Transverse colon (tissue), 4 donors: ENCODE measurements around the gene OLAH. TPM values are rescaled to one million over a fixed set of nuclear protein-coding genes. Genes with fewer than 3 reads are reported as not detected.
"Not testable (repeated sequence)": the region's sequence is repeated elsewhere in the genome, so short reads cannot be mapped to it uniquely, and the experiment has no call there.

Experiments
- DNase-seq: peaks from one replicate; pipeline ENCODE4 v3.0.0-alpha.2; 2019
- H3K27ac ChIP-seq, 4 donors: fragments of 200-600 bp; sonication (generic); 2 replicates each; pipeline ENCODE4 v1.5.1; 2016 to 2018; ENCODE audit warnings: inconsistent platforms in 4 of 4
- H3K27me3 ChIP-seq: fragments of 200-600 bp; sonication (generic); 2 replicates; pipeline ENCODE4 v1.5.1; 2017; ENCODE audit warnings: inconsistent platforms
- H3K36me3 ChIP-seq, 4 donors: fragments of 200-600 bp; sonication (generic); 2 replicates each; pipeline ENCODE4 v1.5.1; 2017 to 2019; ENCODE audit warnings: inconsistent platforms in 4 of 4
- H3K4me1 ChIP-seq, 4 donors: fragments of 200-600 bp; sonication (generic); 2 replicates each; pipeline ENCODE4 v1.5.1; 2017 to 2020; ENCODE audit warnings: inconsistent platforms in 4 of 4
- H3K4me3 ChIP-seq, 4 donors: fragments of 200-600 bp; sonication (generic); 1 replicate in 1 of 4; 2 replicates in 3 of 4; pipeline versions ENCODE4 v1.5.1 to v1.6.1; 2017 to 2019; ENCODE audit warnings: inconsistent platforms in 4 of 4
- H3K9me3 ChIP-seq, 2 donors: fragments of 200-600 bp; sonication (generic); 2 replicates each; pipeline ENCODE4 v1.5.1; 2017 to 2019; ENCODE audit warnings: inconsistent platforms in 2 of 2
- EP300 ChIP-seq: sonication (generic); formaldehyde crosslinking; IDR thresholded peaks from one replicate; pipeline ENCODE4 v1.6.1; 2017; ENCODE audit warnings: antibody characterized with exemption, low read depth
- POLR2A ChIP-seq: fragments of 450-650 bp; IDR thresholded peaks from one replicate; pipeline ENCODE4 v1.6.1; 2016; ENCODE audit warnings: antibody characterized with exemption, mild to moderate bottlenecking, moderate library complexity
- POLR2AphosphoS5 ChIP-seq, 3 donors: sonication (generic); formaldehyde crosslinking; IDR thresholded peaks; one replicate each; pipeline ENCODE4 v1.6.1; 2016; ENCODE audit warnings: antibody characterized with exemption in 3 of 3
- WGBS, 2 donors: methylation state at CpG; one replicate each; pipeline ENCODE4 v1.1.5; 2018; ENCODE audit warnings: low coverage in 1 of 2; 5-methylcytosine and 5-hydroxymethylcytosine counted together
- in situ Hi-C, 4 donors: fragments of 200-750 bp; cut with MboI; loops; one replicate each; pipeline versions ENCODE4 v1.15.0 to v1.15.1; 2017; ENCODE audit warnings: low sequenced_read_pairs in 3 of 4, low pct_ligation_motif_present in 1 of 4, low pct_unique_long_range_greater_than_20kb in 1 of 4
- intact Hi-C: fragments of 100-400 bp; cut with DNase I; formaldehyde crosslinking; loops from one replicate; pipeline ENCODE4 v1.15.1; 2023; ENCODE audit warnings: low total_unique reads
- total RNA-seq, 4 donors: library from RNA; depleted of rRNA; stranded (reverse); fragments of >200 nt; gene quantifications; one replicate each; pipeline ENCODE4 v1.1.0, GENCODE V29; 2016
- TF ChIP-seq, protein P1 (sequence below), 5 experiments: fragments of 200-600 bp in 3 of 5; fragments of 450-650 bp in 2 of 5; sonication (generic) in 3 of 5; IDR thresholded peaks; 1 replicate in 2 of 5; 2 replicates in 3 of 5; pipeline ENCODE4 v1.5.1; 2016 to 2017; ENCODE audit warnings: antibody characterized with exemption in 5 of 5, inconsistent platforms in 3 of 5, mild to moderate bottlenecking in 2 of 5, moderate library complexity in 1 of 5

The OLAH gene
- total RNA-seq, 4 donors from 2014 or later = not detected

DNA sequence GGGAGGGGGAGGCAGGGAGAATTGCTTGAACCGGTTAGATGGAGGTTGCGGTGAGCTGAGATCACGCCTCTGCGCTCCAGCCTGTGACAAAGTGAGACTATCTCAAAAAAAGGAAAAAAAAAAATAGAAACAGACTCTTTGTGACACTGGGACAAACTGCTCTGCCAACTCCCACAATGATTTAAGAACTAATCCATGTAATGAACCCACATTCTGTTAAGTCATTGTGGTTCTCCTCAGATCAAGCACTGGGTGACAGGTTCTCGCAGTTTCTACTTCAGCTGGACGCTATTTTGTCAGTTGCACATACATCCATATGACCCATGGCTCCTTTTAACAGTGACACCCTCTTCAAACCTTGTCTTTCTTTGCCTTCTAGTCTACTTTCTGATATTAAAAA is 18.7 kb upstream of the OLAH start:
- H3K27ac ChIP-seq, in situ Hi-C loops, H3K4me1 ChIP-seq, intact Hi-C loops, DNase-seq, H3K4me3 ChIP-seq, H3K36me3 ChIP-seq, H3K9me3 ChIP-seq, H3K27me3 ChIP-seq: not testable (repeated sequence)
- 93 to 100% methylated on average over 1 to 6 of the region's 6 CpGs for WGBS, 2 donors

- no peaks in the 10 kb centered on the region for H3K36me3 ChIP-seq
- TF ChIP-seq POLR2A = no peak
- TF ChIP-seq, protein P1, sequence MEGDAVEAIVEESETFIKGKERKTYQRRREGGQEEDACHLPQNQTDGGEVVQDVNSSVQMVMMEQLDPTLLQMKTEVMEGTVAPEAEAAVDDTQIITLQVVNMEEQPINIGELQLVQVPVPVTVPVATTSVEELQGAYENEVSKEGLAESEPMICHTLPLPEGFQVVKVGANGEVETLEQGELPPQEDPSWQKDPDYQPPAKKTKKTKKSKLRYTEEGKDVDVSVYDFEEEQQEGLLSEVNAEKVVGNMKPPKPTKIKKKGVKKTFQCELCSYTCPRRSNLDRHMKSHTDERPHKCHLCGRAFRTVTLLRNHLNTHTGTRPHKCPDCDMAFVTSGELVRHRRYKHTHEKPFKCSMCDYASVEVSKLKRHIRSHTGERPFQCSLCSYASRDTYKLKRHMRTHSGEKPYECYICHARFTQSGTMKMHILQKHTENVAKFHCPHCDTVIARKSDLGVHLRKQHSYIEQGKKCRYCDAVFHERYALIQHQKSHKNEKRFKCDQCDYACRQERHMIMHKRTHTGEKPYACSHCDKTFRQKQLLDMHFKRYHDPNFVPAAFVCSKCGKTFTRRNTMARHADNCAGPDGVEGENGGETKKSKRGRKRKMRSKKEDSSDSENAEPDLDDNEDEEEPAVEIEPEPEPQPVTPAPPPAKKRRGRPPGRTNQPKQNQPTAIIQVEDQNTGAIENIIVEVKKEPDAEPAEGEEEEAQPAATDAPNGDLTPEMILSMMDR (IDR thresholded peaks at IDR 0.05) = no peak
- TF ChIP-seq POLR2AphosphoS5 (IDR thresholded peaks at IDR 0.05) = no peak
- TF ChIP-seq EP300 = no peak
- no peaks in the 10 kb centered on the region for H3K9me3 ChIP-seq
- intact Hi-C loops (no loop called here), in situ Hi-C loops (no loop called here)
- DNase-seq = no peak
- H3K4me3 ChIP-seq = no peak overlapping the region
- H3K27me3 ChIP-seq = no peaks in the 10 kb centered on the region
- H3K27ac ChIP-seq = no peak overlapping the region
- 57 to 58% methylated on average over 3 of the region's 3 CpGs for WGBS, 2 donors
- H3K4me1 ChIP-seq = no peaks in the 10 kb centered on the region
Observed at GRCh38 chr10:15027741-15028140, 16.0 kb upstream of the OLAH start.

DNA sequence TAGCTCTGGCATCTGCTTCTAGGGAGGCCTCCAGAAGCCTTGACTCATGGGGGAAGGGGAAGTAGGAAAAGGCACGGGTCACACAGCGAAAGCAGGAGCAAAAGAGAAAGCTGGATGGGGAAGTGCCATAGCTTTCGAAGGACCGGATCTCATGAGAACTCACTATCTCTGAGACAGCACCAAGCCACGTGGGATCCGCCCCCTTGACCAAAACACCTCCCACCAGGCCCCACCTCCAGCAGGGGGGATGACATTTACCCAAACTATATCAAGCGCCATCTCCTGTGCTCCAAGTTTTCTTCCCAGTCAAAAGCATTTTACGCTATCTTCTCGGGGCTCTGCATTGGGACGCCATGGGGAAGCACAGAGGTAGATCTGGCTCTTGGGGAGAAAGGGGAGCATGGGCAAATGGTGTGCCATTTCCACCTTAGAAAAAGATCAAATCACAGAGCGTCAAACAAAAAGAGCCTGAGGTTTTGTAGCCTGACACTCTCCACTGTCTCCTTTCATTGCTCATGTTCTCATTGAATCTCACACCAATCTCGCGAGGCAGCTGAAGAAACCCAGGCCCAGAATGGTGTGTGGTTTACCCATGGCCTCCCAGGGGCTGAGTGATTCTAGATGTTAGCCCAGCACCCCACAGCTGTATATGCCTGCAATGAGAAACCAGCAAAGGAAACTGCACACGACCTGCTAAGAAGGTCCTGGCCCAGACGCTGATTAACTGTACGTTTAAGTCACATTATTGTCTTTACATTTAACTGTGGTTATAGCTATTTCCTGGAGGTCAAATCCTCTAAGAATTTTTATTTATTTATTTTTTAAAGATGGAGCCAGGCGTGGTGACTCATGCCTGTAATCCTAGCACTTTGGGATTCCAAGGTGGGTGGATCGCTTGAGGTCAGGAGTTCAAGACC is 8.1 kb upstream of the OLAH start:
- Histone ChIP-seq H3K27me3 (no peaks in the 10 kb centered on the region), H3K4me1 (no peaks in the 10 kb centered on the region), H3K4me3 (no peak overlapping the region), H3K36me3 (no peaks in the 10 kb centered on the region), H3K9me3 (no peaks in the 10 kb centered on the region), H3K27ac (no peak overlapping the region)
- TF ChIP-seq EP300 (no peak), POLR2AphosphoS5 (IDR thresholded peaks at IDR 0.05) (no peak), POLR2A (no peak)
- TF ChIP-seq, protein P1 (IDR thresholded peaks at IDR 0.05) = no peak
- intact Hi-C loops = no loop called here
- in situ Hi-C loops = no loop called here
- 75 to 86% methylated on average over 9 to 18 of the region's 18 CpGs for WGBS, 2 donors
- DNase-seq = peak; percentile 16

DNA sequence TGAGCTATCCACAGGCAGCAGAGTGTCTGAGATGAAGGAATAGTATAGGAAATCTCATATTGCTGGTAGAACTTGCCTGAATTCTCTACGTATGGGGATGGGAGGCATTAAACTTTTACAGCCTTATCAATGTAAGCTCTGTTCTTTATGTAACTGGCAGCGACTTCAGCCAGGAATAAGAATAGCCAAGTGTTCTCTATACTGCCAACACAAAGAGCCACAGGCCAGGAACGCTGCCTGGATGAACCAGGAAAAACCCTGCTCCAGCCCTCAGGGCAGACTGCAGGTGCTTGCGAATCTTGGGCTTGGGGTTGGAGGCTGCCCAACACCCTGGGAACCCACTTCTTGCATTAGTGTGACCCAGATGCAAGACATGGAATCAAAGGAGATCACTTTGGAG is 6.1 kb upstream of the OLAH start:
- no peak for DNase-seq
- Histone ChIP-seq H3K27ac (no peak overlapping the region), H3K4me1 (no peaks in the 10 kb centered on the region), H3K4me3 (no peak overlapping the region), H3K36me3 (no peaks in the 10 kb centered on the region), H3K9me3 (no peaks in the 10 kb centered on the region), H3K27me3 (no peaks in the 10 kb centered on the region)
- no peak for TF ChIP-seq POLR2AphosphoS5 (IDR thresholded peaks at IDR 0.05)
- TF ChIP-seq, protein P1 (IDR thresholded peaks at IDR 0.05) = no peak
- no peak for TF ChIP-seq POLR2A
- TF ChIP-seq EP300 = no peak
- in situ Hi-C loops (no loop called here), intact Hi-C loops (no loop called here)
- WGBS, 2 donors = 49% methylated on average over 4 of the region's 4 CpGs; no CpG with 5 or more reads in 1 of the 2 donors
